SK-N-SH (cell line): Measurements from ENCODE around the gene ARHGAP45. TPM values are rescaled to one million over a fixed set of nuclear protein-coding genes. Genes with fewer than 3 reads are reported as not detected.

Experiments
- CTCF ChIA-PET: fragments of 300-600, 350-600 bp; formaldehyde crosslinking; extraction: SDS; loops from one replicate; lab custom pipeline; 2021; lab: Yijun Ruan, JAX
- POLR2A ChIA-PET: fragments of 350-600 bp; sonication (Branson Sonifier 250); formaldehyde crosslinking; extraction: SDS; loops from one replicate; lab custom pipeline; 2020; ENCODE audit warnings: antibody characterized with exemption, inconsistent platforms; lab: Yijun Ruan, JAX
- DNase-seq: peaks from one replicate; pipeline ENCODE4 v3.0.0; 2012
- H2AFZ ChIP-seq: fragments of 200-600 bp; sonication (generic); 2 replicates; pipeline ENCODE4 v1.8.1; 2016; ENCODE audit warnings: antibody characterized with exemption, mild to moderate bottlenecking, low read depth
- H3F3A ChIP-seq: fragments of 200-600 bp; sonication (generic); replicated peaks from 2 replicates; pipeline ENCODE3; 2016; ENCODE audit warnings: antibody characterized with exemption, mild to moderate bottlenecking; ENCODE audit not compliant: insufficient read depth
- H3K27ac ChIP-seq, 2 experiments: fragments of 200-500 bp in 1 of 2; fragments of 200-600 bp in 1 of 2; sonication (Bioruptor generic) in 1 of 2; sonication (generic), shearing (Covaris generic) in 1 of 2; 2 replicates each; pipeline versions ENCODE4 v1.5.1 to v1.6.1; 2014 to 2016; ENCODE audit warnings: low read depth in 2 of 2, inconsistent platforms in 1 of 2, low read length in 1 of 2, mild to moderate bottlenecking in 1 of 2, mixed read lengths in 1 of 2
- H3K27me3 ChIP-seq: fragments of 200-600 bp; sonication (generic), shearing (Covaris generic); 2 replicates; pipeline ENCODE4 v1.6.1; 2016; ENCODE audit warnings: mixed run types; ENCODE audit not compliant: insufficient read depth
- H3K36me3 ChIP-seq, 2 experiments: fragments of 200-500 bp in 1 of 2; fragments of 200-600 bp in 1 of 2; sonication (Bioruptor generic) in 1 of 2; sonication (generic) in 1 of 2; replicated peaks in 1 of 2; 2 replicates each; pipeline versions ENCODE3 to v1.5.1; 2014 to 2016; ENCODE audit warnings: low read length in 1 of 2, mild to moderate bottlenecking in 1 of 2; ENCODE audit not compliant: insufficient read depth in 2 of 2, control insufficient read depth in 1 of 2
- H3K4me1 ChIP-seq, 2 experiments: fragments of 200-500 bp in 1 of 2; fragments of 200-600 bp in 1 of 2; sonication (Bioruptor generic) in 1 of 2; sonication (generic), shearing (Covaris generic) in 1 of 2; 2 replicates each; pipeline versions ENCODE4 v1.5.1 to v1.6.1; 2014 to 2016; ENCODE audit warnings: low read depth in 1 of 2, low read length in 1 of 2, mixed run types in 1 of 2; ENCODE audit not compliant: insufficient read depth in 2 of 2, control insufficient read depth in 1 of 2
- H3K4me2 ChIP-seq: fragments of 200-600 bp; sonication (generic), shearing (Covaris generic); 2 replicates; pipeline ENCODE4 v1.6.1; 2017; ENCODE audit warnings: mixed run types
- H3K4me3 ChIP-seq, 2 experiments: fragments of 200-500 bp in 1 of 2; fragments of 200-600 bp in 1 of 2; sonication (Bioruptor generic) in 1 of 2; sonication (generic), shearing (Covaris generic) in 1 of 2; 2 replicates each; pipeline versions ENCODE4 v1.5.1 to v1.8.1; 2014 to 2016; ENCODE audit warnings: low read depth in 2 of 2, inconsistent platforms in 1 of 2, low read length in 1 of 2, mild to moderate bottlenecking in 1 of 2, mixed read lengths in 1 of 2, moderate library complexity in 1 of 2
- H3K79me2 ChIP-seq: fragments of 200-600 bp; sonication (generic); 2 replicates; pipeline ENCODE4 v1.8.1; 2017; ENCODE audit warnings: mild to moderate bottlenecking; ENCODE audit not compliant: insufficient read depth
- H3K9ac ChIP-seq: fragments of 200-600 bp; sonication (generic); 2 replicates; pipeline ENCODE4 v1.6.1; 2017; ENCODE audit warnings: mixed run types
- H3K9me2 ChIP-seq: fragments of 200-600 bp; sonication (generic); 2 replicates; pipeline ENCODE4 v1.6.1; 2017; ENCODE audit warnings: mixed run types
- H3K9me3 ChIP-seq: fragments of 200-600 bp; sonication (generic); 2 replicates; pipeline ENCODE4 v1.6.1; 2017; ENCODE audit warnings: mixed run types, mild to moderate bottlenecking, moderate library complexity
- H4K20me1 ChIP-seq: fragments of 200-600 bp; sonication (generic); 2 replicates; pipeline ENCODE4 v1.6.1; 2017; ENCODE audit warnings: mild to moderate bottlenecking, mixed run types; ENCODE audit not compliant: insufficient read depth
- EZH2phosphoT487 ChIP-seq: fragments of 200-600 bp; sonication (generic); IDR thresholded peaks from 2 replicates; pipeline ENCODE4 v1.6.1; 2017; ENCODE audit warnings: low read depth, mixed run types, mild to moderate bottlenecking, antibody characterized with exemption, moderate library complexity, borderline replicate concordance
- FOXM1 ChIP-seq: IDR thresholded peaks from 2 replicates; pipeline ENCODE4 v1.4.0; 2012; ENCODE audit warnings: low read depth, mild to moderate bottlenecking
- GATA2 ChIP-seq: sonication (generic); formaldehyde crosslinking; IDR thresholded peaks from 2 replicates; pipeline ENCODE4 v1.5.0; 2020; ENCODE audit warnings: mild to moderate bottlenecking, missing genetic modification reagents
- IRF3 ChIP-seq: fragments of 150-350 bp; IDR thresholded peaks from 2 replicates; pipeline ENCODE4 v1.6.1; 2016; ENCODE audit warnings: mild to moderate bottlenecking, low read depth, low read length
- JUND ChIP-seq: IDR thresholded peaks from 2 replicates; pipeline ENCODE4 v1.4.0; 2012
- NFIC ChIP-seq: IDR thresholded peaks from 2 replicates; pipeline ENCODE4 v1.4.0; 2012; ENCODE audit warnings: borderline replicate concordance
- POLR2AphosphoS5 ChIP-seq: IDR thresholded peaks from 2 replicates; pipeline ENCODE4 v1.6.1; 2012; ENCODE audit warnings: low read depth, low read length
- REST ChIP-seq: IDR thresholded peaks from 2 replicates; pipeline ENCODE4 v1.6.1; 2012; ENCODE audit warnings: mild to moderate bottlenecking, low read depth, low read length, moderate library complexity
- SIN3A ChIP-seq: IDR thresholded peaks from 2 replicates; pipeline ENCODE4 v1.6.1; 2012; ENCODE audit warnings: low read depth, mild to moderate bottlenecking, low read length, moderate library complexity, borderline replicate concordance
- WGBS: methylation state at CpG from one replicate; pipeline ENCODE4 v1.1.6; 2017; ENCODE audit warnings: low lambda C conversion rate; 5-methylcytosine and 5-hydroxymethylcytosine counted together
- polyA plus RNA-seq, 3 experiments: library from polyadenylated mRNA; depleted of rRNA; stranded (reverse); fragments of >200 nt; gene quantifications; 2 replicates each; pipeline ENCODE4 v1.2.3, GENCODE V29; 2012
- TF ChIP-seq, protein P1 (sequence below): IDR thresholded peaks from 2 replicates; pipeline ENCODE4 v1.4.0; 2012; ENCODE audit warnings: low read depth
- TF ChIP-seq, protein P2 (sequence below): fragments of 150-350 bp; IDR thresholded peaks from 2 replicates; pipeline ENCODE4 v1.6.1; 2017; ENCODE audit warnings: antibody characterized with exemption, low read length, low read depth, borderline replicate concordance

The ARHGAP45 gene
- polyA plus RNA-seq, 1 of the 3 experiments (the other 2 are of a cell fraction), result 4.2 TPM

DNA sequence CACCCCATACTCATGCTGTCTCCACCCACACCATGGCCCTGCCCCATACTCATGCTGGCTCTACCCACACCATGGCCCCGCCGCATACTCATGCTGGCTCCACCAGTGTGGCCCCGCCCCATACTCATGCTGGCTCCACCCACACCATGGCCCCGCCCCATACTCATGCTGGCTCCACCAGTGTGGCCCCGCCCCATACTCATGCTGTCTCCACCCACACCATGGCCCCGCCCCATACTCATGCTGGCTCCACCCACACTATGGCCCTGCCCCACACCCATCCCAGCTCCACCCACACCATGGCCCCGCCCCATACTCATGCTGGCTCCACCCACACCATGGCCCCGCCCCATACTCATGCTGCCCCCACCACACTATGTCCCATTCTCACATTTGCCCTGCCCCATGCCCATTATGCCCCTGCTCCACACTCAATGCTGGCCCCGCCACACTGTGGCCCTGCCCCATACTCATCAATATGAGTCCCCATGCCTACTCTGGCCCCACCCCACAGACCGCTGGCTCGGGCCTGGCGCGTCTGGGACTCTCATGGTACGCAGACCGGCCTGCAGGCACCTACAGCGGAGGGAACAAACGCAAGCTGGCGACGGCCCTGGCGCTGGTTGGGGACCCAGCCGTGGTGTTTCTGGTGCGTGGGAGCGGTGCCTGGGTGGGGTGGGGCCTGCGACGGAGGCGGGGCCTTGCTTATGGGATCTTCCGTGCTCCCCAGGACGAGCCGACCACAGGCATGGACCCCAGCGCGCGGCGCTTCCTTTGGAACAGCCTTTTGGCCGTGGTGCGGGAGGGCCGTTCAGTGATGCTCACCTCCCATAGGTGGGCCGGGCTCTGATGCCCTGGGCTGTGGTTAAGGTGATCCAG lies 3.7 kb upstream of the ARHGAP45 start (continued):
- TF ChIP-seq IRF3 (no peak), GATA2 (CRISPR knock-in tag) (no peak), FOXM1 (no peak), POLR2AphosphoS5 (no peak), EZH2phosphoT487 (no peak)
- TF ChIP-seq, protein P1, sequence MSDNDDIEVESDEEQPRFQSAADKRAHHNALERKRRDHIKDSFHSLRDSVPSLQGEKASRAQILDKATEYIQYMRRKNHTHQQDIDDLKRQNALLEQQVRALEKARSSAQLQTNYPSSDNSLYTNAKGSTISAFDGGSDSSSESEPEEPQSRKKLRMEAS, result no peak

DNA sequence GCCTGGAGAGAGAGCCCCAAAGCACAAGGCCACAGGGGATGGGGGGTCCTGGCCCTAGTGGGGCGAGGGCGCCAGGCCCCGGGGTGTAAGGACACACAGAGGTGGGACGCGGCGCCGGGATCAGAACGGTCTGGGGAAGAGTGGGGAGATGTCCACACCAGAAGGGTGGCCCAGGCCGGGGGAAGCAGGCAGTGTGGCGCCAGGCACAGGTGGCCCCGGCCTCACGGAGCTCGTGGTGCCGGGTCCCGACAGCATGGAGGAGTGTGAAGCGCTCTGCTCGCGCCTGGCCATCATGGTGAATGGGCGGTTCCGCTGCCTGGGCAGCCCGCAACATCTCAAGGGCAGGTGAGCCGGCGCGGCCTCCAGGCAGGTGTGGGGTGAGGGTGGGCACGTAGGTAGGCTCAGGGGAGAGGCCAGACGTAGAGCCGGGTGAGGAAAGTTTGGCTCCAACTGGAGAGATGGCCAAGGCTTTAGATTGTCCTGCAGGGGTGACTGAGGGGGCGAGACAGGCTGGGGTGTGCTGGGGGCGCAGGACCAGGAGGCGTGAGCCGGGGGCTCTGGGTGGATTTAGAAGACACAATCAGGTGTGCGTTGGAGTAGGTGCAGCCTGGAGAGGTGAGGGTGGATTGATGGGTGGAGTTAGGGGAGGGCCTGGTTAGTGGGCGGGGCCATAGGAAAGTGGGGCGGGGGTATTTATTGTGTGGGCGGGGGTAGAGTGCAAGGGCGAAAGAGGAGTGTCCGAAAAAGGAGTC lies 2.9 kb upstream of the ARHGAP45 start:
- WGBS, result 82% methylated on average over 37 of the region's 37 CpGs
- Histone ChIP-seq H3K9me2 (no peaks in the 10 kb centered on the region), H4K20me1 (no peaks in the 10 kb centered on the region), H3K79me2 (no peaks in the 10 kb centered on the region), H3K27me3 (peaks cover 18% of the 10 kb centered on the region; the same call in 1 of the 2 replicates), H3K9ac (no peak overlapping the region), H3K4me2 (no peak overlapping the region), H3K9me3 (no peaks in the 10 kb centered on the region), H3K4me3 (no peak overlapping the region), H3F3A (peaks cover 7% of the 10 kb centered on the region), H3K27ac (no peak overlapping the region), H3K4me1 (peaks cover 0 to 20% of the 10 kb centered on the region in 2 experiments; a peak in 1 of 4 replicates), H2AFZ (no peak overlapping the region), H3K36me3 (no peaks in the 10 kb centered on the region)
- ChIA-PET POLR2A (no interaction called here), CTCF (interaction anchor here (0.7 to 3.5 kb wide), 18 partner anchors 7 to 177 kb away, joined by 3 to 24 read pairs (median 5); partner anchors contain the start of gene RNU6-2)
- TF ChIP-seq, protein P2, sequence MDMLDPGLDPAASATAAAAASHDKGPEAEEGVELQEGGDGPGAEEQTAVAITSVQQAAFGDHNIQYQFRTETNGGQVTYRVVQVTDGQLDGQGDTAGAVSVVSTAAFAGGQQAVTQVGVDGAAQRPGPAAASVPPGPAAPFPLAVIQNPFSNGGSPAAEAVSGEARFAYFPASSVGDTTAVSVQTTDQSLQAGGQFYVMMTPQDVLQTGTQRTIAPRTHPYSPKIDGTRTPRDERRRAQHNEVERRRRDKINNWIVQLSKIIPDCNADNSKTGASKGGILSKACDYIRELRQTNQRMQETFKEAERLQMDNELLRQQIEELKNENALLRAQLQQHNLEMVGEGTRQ, result no peak
- TF ChIP-seq NFIC (no peak), SIN3A (no peak), JUND (no peak), IRF3 (no peak), POLR2AphosphoS5 (no peak), REST (no peak)
- DNase-seq, result no peak
